GM18907 (cell line): Measurements from ENCODE around the gene SYT1.

Experiments
- ATAC-seq: cut with Tn5 transposase; IDR thresholded peaks from one replicate; pipeline ENCODE4 v1.9.1; 2021; ENCODE audit warnings: mild to moderate bottlenecking, moderate library complexity; ENCODE audit not compliant: unreplicated experiment

Gene SYT1

DNA sequence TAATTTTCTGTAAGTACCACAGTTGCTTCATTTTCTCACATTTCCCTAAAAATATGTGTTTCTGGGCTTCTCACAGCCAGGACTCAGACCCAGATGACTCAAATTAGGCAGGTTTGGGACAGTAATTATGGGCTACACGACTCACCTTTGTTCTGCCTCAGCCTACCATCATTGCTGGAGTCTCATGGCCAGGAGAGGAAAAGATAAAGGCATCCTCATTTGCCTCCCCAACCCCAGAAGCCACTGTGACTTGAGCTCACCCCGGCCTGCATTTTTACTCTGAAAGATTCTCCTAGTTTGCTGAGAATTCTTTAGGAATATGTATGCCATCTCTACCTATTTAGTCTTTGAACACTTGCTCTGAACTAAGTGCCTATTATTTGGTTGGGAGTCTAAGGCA, 618.3 kb downstream of the SYT1 start:
- no peak for ATAC-seq

GRCh38 chr12:79486154-79486553, 621.6 kb downstream of the SYT1 start:
- ATAC-seq: no peak

DNA sequence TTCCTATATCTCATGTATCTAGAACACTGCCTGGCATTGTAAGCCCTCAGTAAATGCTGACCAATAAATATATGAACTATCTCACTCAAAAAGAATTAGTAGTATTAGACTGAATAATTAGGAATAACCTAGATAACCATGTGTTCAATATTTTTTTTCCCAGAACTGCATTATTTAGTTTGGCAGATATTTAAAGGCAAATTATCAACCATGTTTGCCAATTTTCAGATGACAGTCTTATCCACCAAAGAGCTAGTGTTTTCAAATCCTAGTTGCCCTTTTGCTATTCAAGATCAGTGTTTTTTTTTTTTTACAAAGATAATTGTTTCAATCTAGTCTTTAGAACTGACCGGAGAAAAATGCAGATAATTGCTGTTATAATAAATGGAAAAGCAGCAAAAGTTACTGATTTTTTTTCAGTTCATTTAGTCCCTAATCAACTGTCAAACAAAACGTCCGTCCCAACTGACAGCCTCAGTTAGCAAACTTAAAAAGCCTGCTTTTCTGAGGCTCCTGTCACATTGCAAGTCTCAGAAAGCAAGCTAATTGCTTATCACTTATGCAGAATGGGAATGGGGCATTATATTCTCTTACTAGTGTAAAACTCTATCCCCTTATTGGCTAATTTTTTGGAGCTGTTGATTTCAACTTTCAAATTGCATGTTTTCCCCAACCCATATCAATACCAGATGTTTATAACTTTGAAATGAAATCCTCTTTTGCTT, 623.0 kb downstream of the SYT1 start:
- no peak for ATAC-seq
